GM19463 (cell line): ENCODE measurements around the gene KYAT1.

Experiments used
- ATAC-seq: cut with Tn5 transposase; IDR thresholded peaks from one replicate; pipeline ENCODE4 v1.9.1; 2021; ENCODE audit warnings: mild to moderate bottlenecking, moderate library complexity; ENCODE audit not compliant: unreplicated experiment

KYAT1 gene

DNA sequence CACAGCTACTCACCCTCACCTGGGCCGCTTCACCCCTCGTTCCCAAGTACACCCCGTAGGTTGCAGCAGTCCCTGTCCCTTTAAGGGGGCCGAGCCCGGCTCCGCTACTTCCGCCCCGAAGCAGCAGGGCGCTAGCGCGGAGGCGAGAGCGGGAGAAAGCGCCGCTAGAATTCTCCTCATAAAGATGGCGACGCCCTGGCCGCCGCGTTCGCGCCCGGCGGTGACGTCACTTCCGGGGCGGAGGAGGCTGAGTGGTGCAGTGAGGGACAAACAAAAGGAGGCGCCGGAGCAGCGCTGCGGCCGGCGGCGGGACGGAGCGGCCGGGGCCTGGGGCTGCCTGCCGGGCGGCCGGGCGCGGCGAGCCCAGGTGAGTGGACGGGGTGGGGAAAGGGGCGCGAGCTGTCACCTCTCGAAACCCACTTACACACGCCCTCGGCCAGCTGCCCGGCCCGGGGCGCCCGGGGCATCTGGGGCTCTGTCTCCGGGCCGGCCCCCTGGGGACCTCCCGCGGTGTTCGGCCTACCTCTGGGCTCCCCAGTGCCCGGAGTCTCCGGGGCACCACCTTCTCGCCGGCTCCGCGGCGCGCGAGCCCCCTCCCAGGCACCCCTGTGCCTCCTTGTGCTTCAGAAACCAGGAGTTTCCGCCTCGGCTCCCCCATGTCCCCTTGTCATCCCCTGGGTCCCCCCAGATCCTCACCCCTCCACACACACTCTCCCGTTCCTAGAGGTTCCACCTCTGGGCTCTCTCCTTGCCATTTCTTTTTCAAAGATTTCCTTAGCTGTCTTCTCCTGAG is at the start of gene KYAT1, which contains the start of gene LRRC8A:
TSS of gene KYAT1 (minus strand) at position 67 of the 793 bp plus-strand sequence. CDS start 36,545 bp downstream, outside the sequence.
TSS of gene LRRC8A (plus strand) at position 250 of the 793 bp plus-strand sequence. CDS start 25,032 bp downstream, outside the sequence.
- ATAC-seq = peak; percentile 92

DNA sequence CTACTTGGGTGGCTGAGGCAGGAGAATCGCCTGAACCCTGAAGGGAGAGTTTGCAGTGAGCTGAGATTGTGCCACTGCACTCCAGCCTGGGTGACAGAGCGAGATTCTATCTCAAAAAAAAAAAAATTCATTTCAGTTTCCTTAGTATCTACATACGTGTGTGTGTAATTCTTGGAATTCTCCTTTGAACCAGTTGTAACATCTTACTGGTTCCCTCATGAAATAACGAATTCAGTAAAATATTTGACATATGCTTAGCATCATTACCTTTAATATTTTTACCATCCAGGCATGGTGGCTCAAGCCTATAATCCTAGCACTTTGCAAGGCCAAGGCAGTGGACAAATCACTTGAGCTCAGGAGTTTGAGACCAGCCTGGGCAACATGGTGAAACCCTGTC is 47.8 kb upstream of the KYAT1 start:
- no peak for ATAC-seq

DNA sequence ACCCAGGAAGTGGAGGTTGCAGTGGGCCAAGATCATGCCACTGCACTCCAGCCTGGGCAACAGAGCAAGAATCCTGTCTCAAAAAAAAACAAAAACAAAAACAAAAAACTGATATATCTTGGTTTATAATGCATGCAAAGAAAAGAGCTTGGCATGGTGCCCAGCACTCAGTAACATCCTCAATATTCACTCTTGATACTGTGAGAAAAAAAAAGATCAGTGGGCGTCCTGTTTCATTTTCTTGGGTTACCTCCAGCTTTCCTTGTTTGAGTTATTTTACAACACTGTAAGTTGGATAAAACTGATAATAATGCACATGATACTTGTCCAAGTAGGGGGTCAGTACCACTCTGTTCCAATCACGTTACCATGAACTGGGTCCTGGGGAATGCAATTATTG is 46.9 kb upstream of the KYAT1 start:
- ATAC-seq = no peak

DNA sequence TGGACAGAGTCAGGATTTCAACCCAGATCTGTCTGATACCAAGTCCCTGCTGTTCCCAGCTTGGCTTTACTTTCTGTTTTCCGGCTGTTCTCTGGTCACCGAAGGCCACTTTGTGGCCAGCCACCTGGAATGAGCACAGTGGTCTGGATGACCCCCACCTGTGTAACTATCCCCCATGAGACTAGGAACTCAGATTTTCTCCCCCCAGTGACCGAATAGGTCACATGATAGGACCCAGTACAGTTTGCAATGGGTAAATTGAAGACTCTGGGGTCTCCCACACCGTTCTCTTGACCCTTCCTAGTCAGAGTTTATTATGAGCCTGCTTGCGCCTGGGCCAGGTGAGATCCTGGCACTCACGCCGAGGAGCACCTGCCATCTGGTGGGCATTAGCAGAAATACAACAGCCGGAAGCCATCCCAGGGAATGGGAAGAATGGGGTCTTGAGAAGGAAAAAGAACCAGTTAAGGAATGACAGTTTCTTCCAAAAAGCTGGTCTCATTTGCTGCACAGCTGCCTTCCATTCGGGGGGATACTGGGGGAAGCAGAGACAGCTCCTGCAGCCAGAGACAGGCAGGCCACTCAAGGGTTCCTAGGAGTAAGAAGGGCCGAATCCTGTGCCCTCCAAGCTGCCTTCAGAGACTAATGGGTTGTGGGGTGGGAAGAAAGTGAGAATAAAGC is 46.1 kb upstream of the KYAT1 start:
- ATAC-seq = no peak

DNA sequence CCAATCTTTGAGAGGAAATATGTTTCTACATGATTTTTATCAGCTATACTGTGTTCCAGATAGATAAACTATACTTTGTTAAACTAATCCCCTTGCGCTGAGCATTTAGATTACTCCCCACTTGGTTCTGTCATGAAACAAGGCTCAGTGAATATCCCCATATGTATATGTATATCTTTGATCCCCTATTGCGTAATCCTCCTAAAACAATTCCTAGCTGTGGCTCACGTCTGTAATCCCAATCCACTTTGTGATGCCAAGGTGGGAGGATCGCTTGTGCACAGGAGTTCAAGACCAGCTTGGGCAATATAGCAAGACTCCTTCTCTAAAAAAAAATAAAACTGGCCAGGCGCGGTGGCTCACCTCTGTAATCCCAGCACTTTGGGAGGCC is 41.7 kb upstream of the KYAT1 start:
- ATAC-seq = no peak

DNA sequence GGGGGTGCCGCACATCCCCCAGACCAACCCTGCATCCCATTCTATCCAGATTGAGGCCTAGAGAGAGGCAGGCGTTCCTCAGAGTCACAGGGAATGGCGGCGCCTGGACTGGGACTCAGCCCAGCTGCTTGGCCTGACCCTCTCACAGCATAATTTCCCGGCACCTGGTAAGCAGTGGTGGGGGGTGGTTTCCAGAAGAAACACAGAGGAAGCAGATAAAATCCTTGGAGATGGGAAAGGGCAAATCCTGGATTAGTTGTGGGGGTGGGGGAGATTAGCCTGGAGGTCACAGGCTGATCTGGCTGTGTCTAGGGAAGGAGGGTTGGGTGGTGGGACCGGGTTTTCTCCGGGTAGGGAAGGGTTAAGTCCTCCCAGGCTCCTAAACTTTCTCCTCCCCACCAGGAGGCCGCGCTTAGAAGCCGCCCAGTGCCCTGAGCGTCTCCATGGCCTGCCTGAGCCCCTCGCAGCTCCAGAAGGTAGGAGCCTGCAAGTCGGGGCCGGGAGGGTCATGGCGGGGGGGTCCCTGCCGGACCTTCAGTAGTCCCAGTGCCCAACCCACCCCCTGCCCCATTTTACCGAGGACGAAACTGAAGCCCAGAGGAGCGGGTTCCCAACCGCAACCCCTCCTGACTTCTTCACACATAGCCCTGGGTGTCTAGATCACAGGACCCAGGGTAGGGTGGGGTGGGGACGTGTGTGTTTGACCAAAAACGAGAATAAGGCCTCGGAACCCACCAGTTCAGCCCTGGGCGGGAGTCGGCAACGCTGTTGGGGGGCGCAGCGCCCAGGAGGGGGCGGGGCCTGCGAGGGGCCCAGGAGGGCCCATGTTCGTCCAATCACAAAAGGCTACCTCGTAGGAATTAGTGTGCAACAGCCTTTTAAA is 40.4 kb upstream of the KYAT1 start:
- ATAC-seq = no peak

DNA sequence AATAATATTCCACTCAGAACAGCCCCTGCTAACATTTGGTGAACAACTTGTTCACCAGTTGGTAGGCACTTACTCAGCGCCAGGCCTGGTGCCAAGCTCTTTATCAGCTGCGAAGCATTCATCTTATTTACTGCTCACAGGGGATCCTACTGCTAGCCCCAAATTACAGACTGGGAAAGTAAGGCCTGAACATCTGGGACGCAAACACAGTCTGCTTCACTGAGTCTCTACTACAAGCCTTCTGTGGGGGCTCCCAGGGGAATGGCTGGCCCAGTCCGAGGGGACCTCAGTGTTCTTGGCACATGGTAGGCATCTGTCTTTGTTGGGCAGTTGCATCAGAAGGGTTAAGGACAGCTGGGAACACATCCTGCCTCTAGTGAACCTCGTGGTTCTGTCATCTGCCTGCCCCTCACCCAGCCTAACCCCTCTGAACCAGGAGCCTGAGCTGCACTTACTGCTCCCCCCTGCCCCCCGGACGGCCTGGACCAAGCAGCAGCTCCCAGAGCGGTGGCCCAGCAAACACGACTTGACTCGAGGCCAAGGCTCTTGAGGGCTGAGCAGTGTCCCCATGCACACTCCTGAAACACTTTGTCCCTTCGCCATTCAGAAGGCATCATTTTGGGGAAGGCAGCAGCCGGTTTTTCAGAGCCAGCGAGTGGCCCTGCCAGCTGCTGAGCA is 38.8 kb upstream of the KYAT1 start, which contains the start of gene PHYHD1:
TSS of gene PHYHD1 (plus strand) at position 602 of the 678 bp plus-strand sequence. CDS start 1,342 bp downstream, outside the sequence.
- ATAC-seq = no peak

DNA sequence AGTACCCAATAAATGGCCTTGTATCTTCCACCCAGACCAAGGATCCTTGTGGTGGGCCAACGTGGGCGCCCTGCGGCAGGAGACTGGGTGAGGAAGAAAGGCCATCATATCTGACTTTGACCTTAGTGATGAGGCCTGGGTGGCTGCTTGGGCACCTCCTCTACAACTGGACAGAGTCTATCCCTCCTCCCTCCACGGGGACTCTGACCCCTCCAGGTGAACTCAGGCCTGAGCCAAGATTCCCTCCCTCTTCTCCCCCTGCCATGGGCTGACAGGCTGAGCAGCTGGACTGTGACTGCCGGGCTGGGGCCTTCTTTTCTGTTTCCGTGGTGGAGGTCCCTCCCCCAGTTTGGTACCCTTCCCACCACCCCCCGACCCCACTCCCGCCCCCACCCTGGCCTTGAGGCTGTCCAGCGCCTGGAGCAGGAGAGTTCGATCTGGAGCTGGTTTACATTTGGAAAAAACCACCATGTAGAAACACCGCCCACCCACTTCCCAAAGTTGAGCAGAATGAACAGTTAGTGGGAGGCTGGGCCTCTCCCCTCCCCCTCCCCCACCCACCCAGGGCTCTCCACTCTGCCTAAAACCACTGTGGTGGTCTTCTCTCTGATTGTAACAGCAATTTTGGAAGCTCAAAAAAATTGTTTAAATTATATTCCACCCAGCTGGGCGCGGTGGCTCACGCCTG is 37.8 kb upstream of the KYAT1 start:
- ATAC-seq = no peak

DNA sequence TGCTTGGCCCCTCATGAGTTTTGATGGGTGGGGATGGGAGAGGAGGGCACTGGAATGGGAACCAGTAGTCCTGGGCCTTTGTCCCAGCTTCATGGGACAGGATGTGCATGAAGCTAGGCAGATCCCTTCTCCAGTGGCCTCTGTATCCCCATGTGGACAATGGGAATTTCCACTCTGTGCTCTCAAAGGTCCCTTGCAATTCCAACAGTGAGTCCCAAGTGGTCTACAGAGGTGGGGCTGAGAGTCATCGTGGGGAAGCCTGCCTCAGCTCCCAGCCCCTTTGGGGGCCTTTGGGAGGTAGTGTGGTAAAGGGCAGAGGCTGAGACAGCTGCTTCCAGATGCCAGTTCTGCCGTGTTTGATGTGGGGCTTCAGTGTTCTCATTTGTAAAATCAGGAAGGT is 37.2 kb upstream of the KYAT1 start:
- no peak for ATAC-seq

DNA sequence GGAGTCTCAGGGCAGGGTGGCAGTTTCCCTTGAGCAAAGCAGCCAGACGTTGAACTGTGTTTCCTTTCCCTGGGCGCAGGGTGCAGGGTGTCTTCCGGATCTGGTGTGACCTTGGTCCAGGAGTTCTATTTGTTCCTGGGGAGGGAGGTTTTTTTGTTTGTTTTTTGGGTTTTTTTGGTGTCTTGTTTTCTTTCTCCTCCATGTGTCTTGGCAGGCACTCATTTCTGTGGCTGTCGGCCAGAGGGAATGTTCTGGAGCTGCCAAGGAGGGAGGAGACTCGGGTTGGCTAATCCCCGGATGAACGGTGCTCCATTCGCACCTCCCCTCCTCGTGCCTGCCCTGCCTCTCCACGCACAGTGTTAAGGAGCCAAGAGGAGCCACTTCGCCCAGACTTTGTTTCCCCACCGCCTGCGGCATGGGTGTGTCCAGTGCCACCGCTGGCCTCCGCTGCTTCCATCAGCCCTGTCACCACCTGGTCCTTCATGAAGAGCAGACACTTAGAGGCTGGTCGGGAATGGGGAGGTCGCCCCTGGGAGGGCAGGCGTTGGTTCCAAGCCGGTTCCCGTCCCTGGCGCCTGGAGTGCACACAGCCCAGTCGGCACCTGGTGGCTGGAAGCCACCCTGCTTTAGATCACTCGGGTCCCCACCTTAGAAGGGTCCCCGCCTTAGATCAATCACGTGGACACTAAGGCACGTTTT is 35.5 kb upstream of the KYAT1 start:
- no peak for ATAC-seq

DNA sequence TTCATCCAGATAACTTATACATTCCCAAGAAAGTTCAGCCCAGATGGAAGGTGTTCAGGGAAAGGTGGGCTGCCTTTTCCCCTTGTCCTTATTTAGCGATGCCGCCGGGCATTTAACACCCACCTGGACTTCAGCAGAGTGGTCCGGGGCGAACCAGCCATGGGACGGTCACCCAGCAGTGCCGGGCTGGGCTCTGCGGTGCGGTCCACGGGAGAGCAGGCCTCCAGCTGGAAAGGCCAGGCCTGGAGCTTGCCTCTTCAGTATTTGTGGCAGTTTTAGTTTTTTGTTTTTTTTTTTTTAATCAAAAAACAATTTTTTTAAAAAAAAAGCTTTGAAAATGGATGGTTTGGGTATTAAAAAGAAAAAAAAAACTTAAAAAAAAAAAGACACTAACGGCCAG is 35.0 kb upstream of the KYAT1 start:
- no peak for ATAC-seq

DNA sequence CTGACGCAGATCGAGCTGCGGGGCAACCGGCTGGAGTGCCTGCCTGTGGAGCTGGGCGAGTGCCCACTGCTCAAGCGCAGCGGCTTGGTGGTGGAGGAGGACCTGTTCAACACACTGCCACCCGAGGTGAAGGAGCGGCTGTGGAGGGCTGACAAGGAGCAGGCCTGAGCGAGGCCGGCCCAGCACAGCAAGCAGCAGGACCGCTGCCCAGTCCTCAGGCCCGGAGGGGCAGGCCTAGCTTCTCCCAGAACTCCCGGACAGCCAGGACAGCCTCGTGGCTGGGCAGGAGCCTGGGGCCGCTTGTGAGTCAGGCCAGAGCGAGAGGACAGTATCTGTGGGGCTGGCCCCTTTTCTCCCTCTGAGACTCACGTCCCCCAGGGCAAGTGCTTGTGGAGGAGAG is 34.5 kb upstream of the KYAT1 start:
- ATAC-seq = no peak

DNA sequence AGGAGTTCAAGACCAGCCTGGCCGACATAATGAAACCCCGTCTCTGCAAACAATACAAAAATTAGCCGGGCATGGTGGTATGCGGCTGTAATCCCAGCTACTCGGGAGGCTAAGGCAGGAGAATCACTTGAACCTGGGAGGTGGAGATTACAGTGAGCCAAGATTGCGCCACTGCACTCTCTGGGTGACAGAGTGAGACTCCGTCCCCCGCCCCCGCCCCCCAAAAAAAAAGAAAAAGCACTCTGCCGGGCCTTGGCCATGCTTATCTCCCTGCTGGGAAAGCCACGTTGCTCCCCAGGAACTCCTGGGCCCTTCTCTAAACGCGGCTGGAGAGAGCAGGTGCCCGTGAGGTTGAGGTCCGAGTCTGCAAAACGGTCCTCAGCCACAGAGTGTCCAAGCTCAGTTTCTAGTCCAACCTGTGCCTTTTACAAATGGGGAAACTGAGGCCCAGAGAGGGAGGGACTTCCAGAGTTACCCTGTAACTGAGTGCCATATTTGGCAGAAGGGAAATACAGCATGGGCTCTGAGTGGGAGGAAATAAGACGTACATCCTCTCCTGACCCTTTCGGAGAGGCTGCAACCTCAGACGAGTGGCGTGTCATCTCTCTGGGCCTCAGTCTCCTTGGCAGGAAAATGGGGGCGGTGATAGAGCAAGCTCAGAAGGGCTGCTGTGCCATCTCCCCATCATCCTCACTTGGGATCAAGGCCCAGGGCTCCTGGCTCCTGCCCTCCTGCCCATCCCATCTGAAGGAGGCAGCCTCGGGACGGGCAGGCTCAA is 32.4 kb upstream of the KYAT1 start:
- ATAC-seq = no peak

DNA sequence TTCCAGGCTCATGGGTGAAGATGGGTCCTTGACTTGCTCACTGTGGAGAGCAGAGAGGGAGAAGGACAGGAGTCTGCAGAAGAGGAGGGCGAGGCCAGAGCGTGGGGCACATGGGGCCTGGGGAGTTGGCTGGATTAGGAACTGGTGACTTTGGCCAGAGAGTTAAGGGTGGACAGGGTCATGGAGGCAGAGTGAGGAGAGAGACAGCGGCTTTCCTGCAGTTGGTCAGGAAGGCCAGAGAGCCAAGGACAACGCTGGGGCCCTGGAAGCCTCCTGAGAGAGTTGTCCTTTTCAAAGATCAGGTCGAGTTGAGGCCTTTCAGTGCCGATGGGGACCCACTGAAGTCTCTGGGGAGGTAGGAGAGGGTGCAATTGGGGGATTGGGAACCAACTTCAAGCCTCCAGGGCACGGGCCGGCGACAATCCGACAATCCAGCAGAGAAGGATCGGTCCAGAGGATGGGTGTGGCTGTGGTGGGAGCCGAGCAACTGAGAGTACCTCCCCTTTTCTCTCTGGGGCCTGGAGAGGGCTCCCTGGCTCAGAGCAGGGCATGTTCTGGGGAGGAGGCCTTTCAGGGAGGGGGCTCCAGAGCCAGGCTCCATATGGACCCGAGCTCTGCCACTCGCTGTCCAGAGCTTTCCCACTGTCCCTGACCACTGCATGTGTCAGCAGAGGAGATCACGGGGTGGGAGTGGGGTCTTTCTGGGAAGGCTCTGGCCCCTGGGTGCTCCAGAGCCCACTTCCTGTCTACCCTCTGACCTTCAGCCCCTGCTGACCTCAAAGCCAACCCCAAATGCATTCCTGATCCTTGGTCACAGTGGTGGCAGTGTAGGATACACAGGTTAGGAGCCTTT is 31.5 kb upstream of the KYAT1 start:
- ATAC-seq = no peak

DNA sequence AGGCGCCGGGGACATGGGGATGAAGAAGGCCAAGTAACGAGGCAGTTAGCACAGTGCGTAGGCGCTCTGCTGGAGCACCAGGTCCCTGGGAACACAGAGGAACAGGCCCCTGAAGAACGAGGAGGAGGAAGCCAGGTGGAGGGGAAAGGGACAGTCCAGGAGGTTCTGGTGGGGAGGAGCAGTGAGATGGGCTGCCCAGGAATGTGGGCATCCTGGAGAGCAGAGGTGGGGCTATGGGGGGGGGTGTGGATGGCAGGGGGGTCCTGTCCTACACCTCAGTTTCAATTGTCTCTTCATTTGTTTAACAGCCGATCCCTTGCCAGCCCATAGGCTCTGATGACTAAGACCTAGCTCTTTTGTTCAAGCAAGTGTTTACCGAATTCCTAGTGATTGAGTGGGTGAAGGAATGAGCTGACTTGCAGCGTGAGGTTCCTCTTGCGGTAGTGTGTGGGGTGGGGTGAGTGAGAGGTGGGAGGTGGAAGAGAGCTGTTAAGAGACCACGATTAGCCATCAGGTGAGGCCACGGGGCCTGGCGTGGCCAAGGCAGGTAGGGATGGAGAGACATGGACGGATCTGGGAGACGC is 30.6 kb upstream of the KYAT1 start:
- no peak for ATAC-seq

DNA sequence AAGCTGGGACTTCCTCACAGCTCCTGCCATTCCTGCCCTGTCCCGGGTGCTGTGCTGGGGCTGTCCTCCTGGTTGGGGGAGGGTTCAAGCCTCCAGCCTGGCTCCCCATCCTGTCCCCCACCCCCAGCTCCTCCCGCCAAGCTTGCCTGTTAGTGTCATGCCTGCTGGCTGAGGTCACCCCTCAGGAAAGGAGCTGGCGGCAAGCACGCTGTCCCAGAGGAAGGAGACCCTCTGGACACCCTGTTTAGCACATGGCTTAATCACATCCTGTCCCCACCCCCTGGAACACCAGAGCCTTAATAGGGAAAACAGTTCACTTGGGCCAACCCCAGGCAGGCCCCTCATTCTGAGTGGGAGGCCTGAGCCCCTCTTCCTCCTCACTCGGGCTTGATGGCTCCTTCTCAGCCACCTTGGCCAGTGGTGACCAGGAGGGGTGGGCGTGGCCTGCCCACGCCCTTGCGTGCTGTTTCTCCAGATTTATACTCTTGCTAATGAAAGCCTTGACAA is 29.8 kb upstream of the KYAT1 start:
- no peak for ATAC-seq

DNA sequence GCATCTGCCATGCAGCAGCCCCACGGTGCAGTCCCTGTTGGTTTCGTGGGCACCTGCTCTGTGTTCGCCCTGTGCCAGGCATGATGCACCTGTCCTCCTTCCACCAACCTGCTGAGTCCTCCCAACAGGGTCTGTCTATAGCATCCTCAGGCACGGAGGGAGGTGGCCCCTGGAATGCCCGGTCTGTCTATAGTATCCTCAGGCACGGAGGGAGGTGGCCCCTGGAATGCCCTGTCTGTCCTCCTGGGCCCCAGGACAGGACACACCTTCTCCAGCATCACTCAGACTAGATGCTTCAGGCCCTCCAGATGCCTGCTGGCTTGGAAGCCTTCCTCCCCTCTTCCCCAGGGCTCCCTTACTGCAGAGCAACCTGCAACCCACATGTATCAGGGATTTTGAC is 29.2 kb upstream of the KYAT1 start:
- ATAC-seq = no peak
